Smooth muscle cell (in vitro differentiated cells): Measurements from ENCODE around the gene TMEM233. TPM values are rescaled to one million over a fixed set of nuclear protein-coding genes. Genes with fewer than 3 reads are reported as not detected.

Experiments used
- DNase-seq: peaks from one replicate; lab custom pipeline; 2025; ENCODE audit not compliant: unreplicated experiment; lab: John Stamatoyannopoulos, UW
- H2AFZ ChIP-seq: fragments of 200-600 bp; sonication (generic); 2 replicates; pipeline ENCODE4 v1.6.0; 2016; ENCODE audit warnings: antibody characterized with exemption, low read depth, mild to moderate bottlenecking
- H3F3A ChIP-seq: fragments of 200-600 bp; sonication (generic); 2 replicates; pipeline ENCODE4 v1.6.0; 2017; ENCODE audit warnings: antibody characterized with exemption, low read depth
- H3K27ac ChIP-seq: fragments of 200-600 bp; sonication (generic); 2 replicates; pipeline ENCODE4 v1.5.1; 2016; ENCODE audit warnings: low read depth, mild to moderate bottlenecking
- H3K27me3 ChIP-seq: fragments of 200-600 bp; sonication (generic); 2 replicates; pipeline ENCODE4 v1.6.1; 2016; ENCODE audit warnings: low read depth, mild to moderate bottlenecking
- H3K36me3 ChIP-seq: fragments of 200-600 bp; sonication (generic); 2 replicates; pipeline ENCODE4 v1.5.1; 2016; ENCODE audit warnings: low read depth
- H3K4me1 ChIP-seq: fragments of 200-600 bp; sonication (generic); 2 replicates; pipeline ENCODE4 v1.5.1; 2016; ENCODE audit warnings: low read depth
- H3K4me2 ChIP-seq: fragments of 200-600 bp; sonication (generic); 2 replicates; pipeline ENCODE4 v1.6.0; 2016; ENCODE audit warnings: mild to moderate bottlenecking
- H3K4me3 ChIP-seq: fragments of 200-600 bp; sonication (generic); 2 replicates; pipeline ENCODE4 v1.5.1; 2016; ENCODE audit warnings: mild to moderate bottlenecking
- H3K79me2 ChIP-seq: fragments of 200-600 bp; sonication (generic); 2 replicates; pipeline ENCODE4 v1.6.0; 2016; ENCODE audit warnings: low read depth, mild to moderate bottlenecking
- H3K9ac ChIP-seq: fragments of 200-600 bp; sonication (generic); 2 replicates; pipeline ENCODE4 v1.6.0; 2016; ENCODE audit warnings: low read depth
- H3K9me3 ChIP-seq: fragments of 200-600 bp; sonication (generic); replicated peaks from 2 replicates; pipeline ENCODE4 v1.5.1; 2016; ENCODE audit warnings: low read depth
- H4K20me1 ChIP-seq: fragments of 200-600 bp; sonication (generic); 2 replicates; pipeline ENCODE4 v1.6.0; 2016; ENCODE audit warnings: low read depth
- WGBS: methylation state at CpG from one replicate; pipeline ENCODE4 v1.1.7; 2016; ENCODE audit warnings: low lambda C conversion rate; 5-methylcytosine and 5-hydroxymethylcytosine counted together
- polyA plus RNA-seq: library from polyadenylated mRNA; unstranded; fragments of >200 nt; fragmentation: Nextera tagmentation; extraction: Ambion mirVana; gene quantifications from 2 replicates; pipeline ENCODE4 v1.2.1, GENCODE V29; 2016
- total RNA-seq: library from RNA; depleted of rRNA; stranded (reverse); fragments of >200 nt; gene quantifications from 2 replicates; pipeline ENCODE4 v1.2.3, GENCODE V29; 2014
- TF ChIP-seq, protein P1 (sequence below): fragments of 200-600 bp; sonication (generic); IDR thresholded peaks from 2 replicates; pipeline ENCODE4 v1.5.1; 2017; ENCODE audit warnings: borderline replicate concordance, mild to moderate bottlenecking, antibody characterized with exemption; ENCODE audit not compliant: insufficient read depth, poor library complexity, severe bottlenecking

TMEM233 gene
- total and polyA plus RNA-seq, 2 experiments from 2014 or later, result not detected

DNA sequence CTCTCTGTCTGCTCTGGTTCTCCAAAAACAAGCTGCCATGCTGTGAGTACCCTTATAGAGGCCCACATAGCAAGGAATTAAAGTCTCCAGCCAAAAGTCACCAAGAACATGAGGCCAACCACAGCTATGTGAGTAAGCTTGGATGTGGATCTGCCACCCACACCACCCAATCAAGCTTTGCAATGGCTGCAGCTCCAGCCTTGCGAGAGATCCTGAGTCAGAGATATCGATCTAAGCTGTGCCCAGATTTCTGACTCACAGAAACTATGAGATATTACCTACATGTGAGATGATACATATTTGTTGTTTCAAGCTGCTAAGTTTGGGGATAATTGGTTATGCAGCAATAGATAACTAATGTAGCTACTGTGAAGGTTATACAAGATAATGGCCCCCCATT lies 15.5 kb upstream of the TMEM233 start:
- Histone ChIP-seq H3K27ac (no peak overlapping the region), H4K20me1 (no peaks in the 10 kb centered on the region), H3K9me3 (no peaks in the 10 kb centered on the region), H3F3A (no peaks in the 10 kb centered on the region), H2AFZ (no peak overlapping the region), H3K4me3 (no peak overlapping the region), H3K4me1 (no peaks in the 10 kb centered on the region), H3K9ac (no peak overlapping the region), H3K27me3 (peaks cover 14% of the 10 kb centered on the region), H3K4me2 (no peak overlapping the region), H3K79me2 (no peaks in the 10 kb centered on the region), H3K36me3 (no peaks in the 10 kb centered on the region)
- no peak for DNase-seq
- WGBS, result 73% methylated on average over 2 of the region's 2 CpGs
- TF ChIP-seq, protein P1, sequence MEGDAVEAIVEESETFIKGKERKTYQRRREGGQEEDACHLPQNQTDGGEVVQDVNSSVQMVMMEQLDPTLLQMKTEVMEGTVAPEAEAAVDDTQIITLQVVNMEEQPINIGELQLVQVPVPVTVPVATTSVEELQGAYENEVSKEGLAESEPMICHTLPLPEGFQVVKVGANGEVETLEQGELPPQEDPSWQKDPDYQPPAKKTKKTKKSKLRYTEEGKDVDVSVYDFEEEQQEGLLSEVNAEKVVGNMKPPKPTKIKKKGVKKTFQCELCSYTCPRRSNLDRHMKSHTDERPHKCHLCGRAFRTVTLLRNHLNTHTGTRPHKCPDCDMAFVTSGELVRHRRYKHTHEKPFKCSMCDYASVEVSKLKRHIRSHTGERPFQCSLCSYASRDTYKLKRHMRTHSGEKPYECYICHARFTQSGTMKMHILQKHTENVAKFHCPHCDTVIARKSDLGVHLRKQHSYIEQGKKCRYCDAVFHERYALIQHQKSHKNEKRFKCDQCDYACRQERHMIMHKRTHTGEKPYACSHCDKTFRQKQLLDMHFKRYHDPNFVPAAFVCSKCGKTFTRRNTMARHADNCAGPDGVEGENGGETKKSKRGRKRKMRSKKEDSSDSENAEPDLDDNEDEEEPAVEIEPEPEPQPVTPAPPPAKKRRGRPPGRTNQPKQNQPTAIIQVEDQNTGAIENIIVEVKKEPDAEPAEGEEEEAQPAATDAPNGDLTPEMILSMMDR, result no peak

GRCh38 chr12:119589097-119589496 lies 4.5 kb upstream of the TMEM233 start:
- TF ChIP-seq, protein P1, result no peak
- H3K27me3 ChIP-seq, result peaks cover 60% of the 10 kb centered on the region
- H3K36me3 ChIP-seq, result no peaks in the 10 kb centered on the region
- no peaks in the 10 kb centered on the region for H3F3A ChIP-seq
- DNase-seq, result no peak
- no peaks in the 10 kb centered on the region for H3K4me1 ChIP-seq
- no peak overlapping the region for H3K27ac ChIP-seq
- no peak overlapping the region for H3K9ac ChIP-seq
- H3K79me2 ChIP-seq, result no peaks in the 10 kb centered on the region
- no peak overlapping the region for H3K4me3 ChIP-seq
- H4K20me1 ChIP-seq, result no peaks in the 10 kb centered on the region
- no peak overlapping the region for H3K4me2 ChIP-seq
- H2AFZ ChIP-seq, result no peak overlapping the region
- H3K9me3 ChIP-seq, result no peaks in the 10 kb centered on the region
- WGBS, result 81% methylated on average over 1 of the region's 1 CpG

GRCh38 chr12:119589634-119590033 lies 3.9 kb upstream of the TMEM233 start:
- H3K36me3 ChIP-seq, result no peaks in the 10 kb centered on the region
- DNase-seq, result no peak
- peaks cover 65% of the 10 kb centered on the region for H3K27me3 ChIP-seq
- no peak overlapping the region for H2AFZ ChIP-seq
- no peak overlapping the region for H3K27ac ChIP-seq
- TF ChIP-seq, protein P1, result no peak
- H3K4me2 ChIP-seq, result no peak overlapping the region
- no peak overlapping the region for H3K4me3 ChIP-seq
- no peaks in the 10 kb centered on the region for H3K79me2 ChIP-seq
- H3K9me3 ChIP-seq, result no peaks in the 10 kb centered on the region
- no peaks in the 10 kb centered on the region for H3F3A ChIP-seq
- WGBS, result 89% methylated on average over 4 of the region's 4 CpGs
- no peaks in the 10 kb centered on the region for H3K4me1 ChIP-seq
- H4K20me1 ChIP-seq, result no peaks in the 10 kb centered on the region
- H3K9ac ChIP-seq, result no peak overlapping the region

DNA sequence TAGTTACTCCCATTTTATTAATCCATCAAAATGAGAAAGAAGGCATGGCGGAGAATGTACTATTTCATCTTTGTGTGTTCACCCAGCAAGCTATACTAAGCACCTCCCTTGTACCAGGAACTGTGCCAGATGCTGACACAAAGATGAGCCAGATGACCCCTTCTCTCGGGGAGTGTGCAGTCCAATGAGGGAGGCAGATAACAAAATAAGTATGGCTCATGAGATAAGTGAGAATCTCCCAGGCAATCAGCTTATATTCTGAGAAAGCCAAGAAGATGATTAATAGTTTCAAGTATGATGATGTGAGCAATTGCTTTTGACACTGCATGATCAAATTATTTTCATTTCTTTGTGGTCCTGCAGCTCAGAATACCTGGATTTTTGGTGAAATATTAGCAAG lies 1.3 kb upstream of the TMEM233 start:
- DNase-seq, result no peak
- Histone ChIP-seq H3F3A (no peaks in the 10 kb centered on the region), H3K4me1 (no peaks in the 10 kb centered on the region), H3K4me2 (no peak overlapping the region), H3K36me3 (no peaks in the 10 kb centered on the region), H2AFZ (no peak overlapping the region), H3K9ac (no peak overlapping the region), H3K4me3 (no peak overlapping the region), H3K9me3 (no peaks in the 10 kb centered on the region), H4K20me1 (no peaks in the 10 kb centered on the region), H3K27ac (no peak overlapping the region), H3K79me2 (no peaks in the 10 kb centered on the region), H3K27me3 (peaks cover 87% of the 10 kb centered on the region)
- TF ChIP-seq, protein P1, result no peak
- WGBS, result 80% methylated on average over 2 of the region's 2 CpGs
